Forelimb muscle (tissue), 1 donor: ENCODE measurements around the gene SMAD2. TPM values are rescaled to one million over a fixed set of nuclear protein-coding genes. Genes with fewer than 3 reads are reported as not detected.
"Not testable (repeated sequence)": the region's sequence is repeated elsewhere in the genome, so short reads cannot be mapped to it uniquely, and the experiment has no call there.

Experiments
- DNase-seq: peaks from one replicate; pipeline ENCODE4 v3.0.0-alpha.2; 2013; ENCODE audit warnings: low read depth
- polyA plus RNA-seq: library from polyadenylated mRNA; unstranded; fragments of 120-200 nt; gene quantifications from one replicate; pipeline ENCODE4 v1.2.1, GENCODE V29; 2013; ENCODE audit not compliant: insufficient read length

Gene SMAD2
- polyA plus RNA-seq, 1 donor, result 63.9 TPM

DNA sequence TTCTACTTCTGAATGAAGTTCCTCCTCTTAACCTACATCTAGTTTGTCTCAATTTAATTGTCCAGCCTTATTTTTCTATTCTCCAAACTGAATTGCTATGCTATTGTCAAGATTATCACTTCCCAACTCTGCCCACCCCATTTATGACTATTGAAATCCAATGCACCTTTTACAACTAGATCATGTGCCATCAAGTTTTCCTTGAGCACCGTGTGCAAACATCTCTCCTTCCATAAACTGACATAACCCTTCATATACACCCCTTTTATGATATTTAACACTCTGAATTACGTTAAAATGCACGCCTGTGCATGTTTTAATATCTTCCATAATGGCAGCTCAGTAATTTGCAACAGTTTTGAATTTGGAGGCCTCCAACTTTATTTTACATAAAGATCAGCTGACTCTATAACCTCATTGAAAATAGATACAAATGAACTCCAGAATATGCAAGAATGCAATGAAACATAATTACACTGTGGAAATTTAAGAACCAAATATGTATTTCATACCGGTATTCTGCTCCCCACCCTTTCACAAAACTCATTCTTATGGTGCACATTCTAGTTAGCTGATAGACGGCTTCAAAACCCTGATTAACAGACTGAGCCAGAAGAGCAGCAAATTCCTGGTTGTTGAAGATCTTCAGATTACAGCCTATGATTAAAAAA lies 85.5 kb downstream of the SMAD2 start:
- DNase-seq, result no peak

DNA sequence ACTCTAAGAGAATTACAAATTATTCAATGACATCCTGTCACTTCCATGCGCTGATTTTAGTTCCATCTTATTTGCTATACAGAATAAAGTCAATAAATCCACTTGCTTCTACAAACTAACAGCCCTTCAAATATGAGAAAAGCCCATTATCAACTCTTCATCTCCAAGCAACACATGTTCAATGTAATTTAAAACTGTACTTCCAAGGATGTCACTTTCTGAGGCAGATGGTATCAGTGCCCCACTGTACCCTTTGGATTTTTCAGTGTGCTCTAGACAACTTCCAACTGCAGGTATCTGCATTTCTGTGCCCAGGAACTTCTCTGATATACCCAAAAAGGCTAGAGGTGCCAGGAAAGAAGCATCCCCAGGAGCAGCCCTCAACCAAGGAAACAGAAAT lies 87.6 kb downstream of the SMAD2 start:
- DNase-seq, result no peak

DNA sequence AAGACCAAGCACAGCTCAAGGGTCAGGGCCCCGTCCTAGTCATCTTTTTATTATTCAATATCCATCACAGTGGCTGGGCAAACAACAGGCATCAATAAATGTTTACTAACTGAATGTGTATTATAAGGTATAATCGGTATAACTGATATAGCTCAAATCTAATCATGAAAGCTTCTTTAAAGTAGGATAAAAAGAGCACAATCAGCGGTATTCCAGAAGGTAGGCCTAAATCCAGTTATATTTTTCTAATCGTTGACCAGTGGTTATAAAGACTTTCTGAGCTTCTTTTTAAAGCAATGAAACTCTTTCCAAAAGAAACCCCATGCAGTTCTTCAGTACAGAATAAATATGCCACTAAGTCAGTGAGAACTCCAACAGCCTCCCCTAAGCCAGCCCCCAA lies 92.1 kb downstream of the SMAD2 start:
- DNase-seq, result no peak

DNA sequence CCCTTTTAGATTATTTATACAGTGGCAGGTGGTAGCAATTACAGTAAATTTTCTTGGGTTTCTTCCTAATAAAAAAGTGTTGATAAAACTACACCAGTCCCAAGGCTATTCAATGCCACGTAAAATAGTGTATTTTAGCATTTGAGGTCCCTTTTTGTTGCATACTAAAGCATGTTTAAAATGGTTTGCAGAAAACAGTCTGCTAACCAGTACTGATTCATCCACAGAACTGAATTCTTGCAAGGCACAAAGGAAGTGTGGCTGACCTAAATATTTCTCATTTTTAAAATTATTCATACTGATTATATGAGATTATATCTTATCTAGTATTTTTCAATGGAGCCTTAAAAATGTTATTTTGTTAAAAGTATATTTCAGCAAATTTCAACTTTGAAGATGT lies 98.1 kb downstream of the SMAD2 start:
- DNase-seq, result no peak

- DNase-seq, result no peak
These were observed 99.1 kb downstream of the SMAD2 start for GRCh38 chr18:47831351-47831750.

GRCh38 chr18:47830772-47831171 lies 99.7 kb downstream of the SMAD2 start:
- no peak for DNase-seq

GRCh38 chr18:47829831-47830230 lies 100.6 kb downstream of the SMAD2 start:
- DNase-seq, result no peak

GRCh38 chr18:47828031-47828430 lies 102.4 kb downstream of the SMAD2 start:
- DNase-seq, result not testable (repeated sequence)

DNA sequence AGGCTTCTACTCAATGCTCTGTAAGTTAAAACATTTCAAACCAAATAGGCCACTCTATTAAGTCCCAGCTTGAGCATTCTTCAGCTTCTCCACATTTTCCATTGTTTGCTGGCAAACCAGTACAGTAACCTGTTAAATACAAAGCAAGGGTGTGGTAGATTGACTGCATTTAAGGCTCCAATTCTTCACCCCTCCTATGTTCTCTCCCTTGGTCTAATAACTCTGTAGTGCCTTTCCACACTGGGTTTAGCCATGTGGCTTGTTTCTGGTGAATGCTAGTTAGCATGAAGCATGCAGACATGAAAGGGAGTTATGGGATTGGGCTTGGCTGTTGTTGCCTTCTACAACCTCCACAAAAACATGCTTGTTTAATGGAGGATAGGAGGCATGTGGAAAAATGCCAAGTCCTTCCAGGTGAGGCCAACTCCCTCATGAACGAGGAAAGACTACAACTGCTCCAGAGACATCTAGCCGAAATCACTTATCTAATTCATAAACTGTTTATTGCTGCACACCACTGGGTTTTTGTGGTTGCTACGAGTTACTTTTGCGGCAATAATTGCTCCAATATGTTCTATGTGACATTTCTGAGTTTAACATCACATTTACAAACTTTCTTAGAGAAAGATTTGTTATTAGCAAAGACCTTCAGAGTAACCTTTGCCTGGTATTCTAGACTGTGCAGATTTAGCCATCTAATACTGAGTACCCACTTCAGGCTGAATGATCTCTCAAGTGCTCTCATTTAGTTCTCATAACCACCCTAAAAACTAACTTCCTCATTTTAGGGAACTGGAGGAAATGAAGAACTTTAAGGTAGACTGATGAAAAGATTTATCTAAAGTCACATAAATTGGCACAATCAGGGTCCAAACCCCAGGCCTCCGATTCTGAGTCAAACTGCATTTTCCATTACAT lies 104.0 kb downstream of the SMAD2 start:
- no peak for DNase-seq

DNA sequence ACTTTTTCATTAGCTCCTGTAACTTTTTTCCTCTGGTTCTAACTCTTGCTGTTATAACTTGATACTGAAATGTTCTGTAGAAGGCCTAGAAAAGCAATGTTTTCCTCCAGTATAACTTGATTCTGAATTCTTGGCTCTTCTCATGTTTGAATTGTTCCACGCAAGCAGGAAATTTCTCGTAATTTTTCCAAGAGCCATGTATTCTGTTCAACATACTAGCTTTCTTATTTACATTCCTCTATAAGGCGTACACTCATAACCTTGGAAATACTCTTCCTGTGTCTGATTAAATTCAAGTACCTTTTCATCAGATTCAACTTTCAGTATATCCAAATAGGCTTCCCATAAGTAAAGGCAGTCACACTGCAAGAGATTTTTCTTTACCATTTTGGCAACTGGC lies 109.1 kb downstream of the SMAD2 start:
- DNase-seq, result no peak

DNA sequence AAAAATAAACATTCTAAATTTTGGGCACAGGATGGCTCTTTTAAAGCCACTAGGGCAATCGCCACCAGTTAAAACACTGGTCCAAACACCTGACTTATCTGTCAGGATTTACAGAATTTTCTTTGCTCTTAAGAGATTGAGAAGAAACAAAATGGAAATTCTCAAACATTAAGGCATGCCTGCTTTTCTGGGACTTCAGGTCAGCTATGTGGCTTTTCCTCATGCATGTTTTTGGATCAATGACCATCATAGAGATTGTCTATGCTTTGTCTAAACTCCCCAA lies 112.7 kb downstream of the SMAD2 start:
- no peak for DNase-seq

- no peak for DNase-seq
These were observed 113.3 kb downstream of the SMAD2 start for GRCh38 chr18:47817017-47817794.

DNA sequence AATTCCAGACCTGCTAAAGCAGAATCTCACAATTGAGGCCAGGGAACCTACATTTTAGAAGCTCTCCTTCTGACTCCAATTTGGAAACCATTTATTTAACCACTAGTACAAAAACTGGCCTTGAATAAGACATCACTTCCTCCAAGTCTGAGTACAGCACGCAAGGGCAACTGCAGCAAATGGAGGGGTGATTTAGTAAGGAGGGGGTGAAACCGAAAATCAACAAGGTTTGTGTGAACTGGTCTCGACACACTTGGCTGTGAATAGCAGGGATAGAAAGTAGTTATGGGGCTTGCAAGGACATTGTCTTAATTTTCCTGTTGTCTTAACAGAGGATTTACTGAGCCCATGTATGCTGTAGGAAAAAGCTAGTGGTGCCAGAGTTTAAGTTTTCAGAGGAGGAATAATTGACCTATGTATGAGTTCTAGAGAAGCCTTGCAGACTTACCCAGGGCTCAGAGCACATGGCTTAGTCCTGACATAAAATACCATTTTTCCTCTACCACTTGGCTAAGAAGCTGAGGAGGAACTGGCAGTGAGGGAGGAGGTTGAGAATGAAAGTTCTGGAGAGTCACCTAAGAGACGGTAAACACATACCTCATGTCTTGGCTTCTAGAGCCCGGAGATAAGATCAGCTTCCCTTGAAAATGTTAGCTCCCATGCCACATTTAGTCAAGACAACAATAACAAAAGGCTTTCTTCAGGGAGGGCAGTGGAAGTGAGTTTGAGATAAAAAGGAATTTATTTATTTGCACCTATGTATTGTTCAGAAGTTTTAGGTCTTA lies 114.8 kb downstream of the SMAD2 start:
- no peak for DNase-seq

DNA sequence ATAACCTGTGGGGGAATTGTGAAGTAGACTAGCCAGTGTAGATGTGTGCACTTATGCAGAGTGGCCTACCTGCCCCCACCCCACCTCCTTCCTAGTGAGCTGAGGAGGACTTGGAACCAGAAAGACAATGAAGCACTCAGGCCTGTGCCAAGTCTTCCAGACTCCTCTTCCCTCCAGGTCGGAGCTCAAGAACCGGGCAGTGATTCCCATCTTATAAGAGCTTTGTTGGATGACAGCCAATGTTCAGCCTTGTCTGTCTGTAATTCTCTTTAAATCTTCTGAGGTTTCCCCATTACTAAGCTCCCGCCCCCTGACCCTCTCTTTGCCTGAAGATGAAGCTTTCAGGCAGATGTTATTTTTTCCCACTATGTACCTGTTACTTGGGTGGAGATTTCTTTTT lies 121.0 kb downstream of the SMAD2 start:
- no peak for DNase-seq

DNA sequence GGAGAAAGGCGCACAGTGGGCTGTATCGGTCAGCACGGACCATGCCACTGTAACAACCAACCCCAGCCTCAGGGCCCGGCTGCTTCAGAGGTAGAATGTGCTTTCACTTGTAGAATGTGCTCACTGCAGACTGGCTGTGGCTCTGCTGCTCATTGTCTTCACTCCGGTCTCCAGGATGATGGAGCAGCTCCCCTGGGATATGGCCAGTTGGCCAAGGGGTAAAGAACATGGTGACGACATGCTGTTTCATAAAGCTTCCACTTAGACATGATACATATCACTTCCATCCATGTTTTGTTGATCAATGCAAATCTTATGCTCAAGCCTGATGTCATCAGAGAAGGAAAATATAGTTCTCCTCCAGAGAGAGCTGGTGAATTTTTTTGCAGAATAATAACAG lies 127.7 kb downstream of the SMAD2 start:
- no peak for DNase-seq

GRCh38 chr18:47801817-47802216 lies 128.6 kb downstream of the SMAD2 start:
- DNase-seq, result no peak

GRCh38 chr18:47800756-47801155 lies 129.7 kb downstream of the SMAD2 start:
- no peak for DNase-seq

DNA sequence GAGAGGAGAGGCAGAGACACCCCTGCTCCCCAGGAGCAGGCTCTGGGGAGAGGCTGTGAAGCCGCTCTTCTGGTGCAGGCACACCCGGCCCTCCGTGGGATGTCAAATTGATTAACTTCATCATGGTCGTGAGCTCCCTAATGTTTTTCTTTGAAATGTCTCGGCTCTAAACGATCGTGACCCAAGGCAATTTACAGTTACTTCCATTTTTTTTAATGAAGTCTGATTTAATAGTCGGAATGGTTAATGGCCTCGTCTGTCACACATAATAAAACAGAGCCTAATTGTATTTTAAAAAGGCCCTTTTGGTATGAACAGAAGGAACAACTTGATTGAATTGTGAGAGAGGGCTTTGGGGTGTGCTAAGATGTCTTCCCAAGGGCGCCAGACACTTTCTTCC lies 130.2 kb downstream of the SMAD2 start:
- DNase-seq, result no peak

DNA sequence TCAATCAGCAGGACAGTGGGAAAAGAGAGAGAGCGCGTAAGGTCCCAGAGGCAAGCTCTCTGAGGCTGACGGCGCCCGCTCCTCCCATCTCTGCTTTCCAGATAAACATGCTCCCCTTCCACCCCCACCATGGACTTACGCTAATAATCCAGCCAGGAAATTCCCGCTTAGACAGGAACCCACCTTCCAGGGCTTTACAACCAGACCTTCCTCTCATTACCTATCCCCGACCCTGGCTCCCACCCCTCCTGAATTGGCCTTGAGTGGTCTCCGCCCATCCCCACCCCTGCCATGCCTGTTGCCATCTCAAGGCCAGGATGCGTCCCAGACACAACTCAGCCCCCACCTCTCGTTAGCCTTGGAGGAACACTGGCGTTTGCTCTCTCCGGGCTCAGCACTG lies 131.1 kb downstream of the SMAD2 start:
- DNase-seq, result no peak

DNA sequence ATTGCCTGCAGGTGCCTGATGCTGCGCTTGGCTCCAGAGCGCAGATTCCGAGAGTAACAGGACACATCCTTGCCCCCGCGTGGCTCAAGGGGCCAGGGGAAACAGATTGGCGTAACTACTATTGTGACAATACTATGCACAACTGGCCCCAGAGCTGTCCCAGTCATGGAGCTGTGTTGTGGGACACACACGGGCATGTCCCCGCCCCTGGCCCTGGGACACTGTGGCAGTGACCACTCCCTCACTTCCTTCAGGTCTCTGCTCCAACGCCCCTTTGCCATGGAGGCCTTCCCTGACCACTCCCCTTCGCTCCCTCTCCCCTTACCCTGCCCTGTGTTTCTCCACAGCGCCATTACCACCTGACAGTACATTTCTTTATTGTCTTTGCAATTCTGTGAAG lies 132.1 kb downstream of the SMAD2 start:
- DNase-seq, result no peak

DNA sequence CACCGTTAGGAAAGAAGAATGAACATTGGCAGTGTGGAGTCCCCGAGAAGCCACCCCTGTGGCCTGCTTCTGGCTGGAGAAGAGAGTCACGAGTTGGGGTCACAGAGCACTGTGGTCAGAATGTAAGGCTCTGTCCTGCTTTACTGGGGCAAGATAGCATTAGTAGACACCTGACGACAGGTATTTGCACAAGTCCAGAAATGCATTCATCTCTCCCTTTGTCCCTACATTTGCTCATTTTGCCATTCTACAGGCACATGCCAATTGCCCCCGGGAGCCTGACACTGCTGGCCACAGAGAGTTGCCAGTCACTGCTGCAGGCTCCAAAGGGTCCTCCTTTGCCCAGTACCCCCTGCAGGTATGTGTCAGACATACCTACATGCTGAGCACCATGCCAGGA lies 133.3 kb downstream of the SMAD2 start:
- DNase-seq, result no peak

DNA sequence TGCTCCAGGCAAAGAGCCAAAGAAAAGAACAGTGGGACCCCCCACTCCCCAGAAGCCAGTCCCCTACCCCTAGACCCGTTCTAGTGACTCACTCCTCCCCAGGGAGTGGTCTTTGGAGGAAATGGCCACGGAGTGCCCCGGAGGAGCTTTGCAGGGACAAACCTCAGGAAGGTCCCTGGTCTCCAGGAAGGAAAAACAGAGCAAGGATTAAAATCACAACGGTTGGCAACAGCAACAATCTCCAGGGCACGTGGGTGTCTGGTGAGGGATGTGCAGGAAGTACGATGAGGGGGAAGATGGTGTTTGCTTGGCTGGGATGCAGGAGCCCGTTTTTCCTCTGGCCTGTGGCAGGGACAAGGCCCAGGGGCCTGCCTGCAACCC lies 135.0 kb downstream of the SMAD2 start:
- DNase-seq, result no peak
